GM21528 (cell line): Measurements from ENCODE around the gene DUSP3.

ENCODE experiments used
- ATAC-seq: cut with Tn5 transposase; IDR thresholded peaks from one replicate; pipeline ENCODE4 v1.9.1; 2021; ENCODE audit warnings: mild to moderate bottlenecking, moderate library complexity; ENCODE audit not compliant: unreplicated experiment, low FRiP score

DUSP3 gene

GRCh38 chr17:43737722-43738121 is 41.1 kb downstream of the DUSP3 start:
- ATAC-seq = no peak

GRCh38 chr17:43736389-43736788 is 42.4 kb downstream of the DUSP3 start:
- no peak for ATAC-seq

GRCh38 chr17:43734376-43734775 is 44.4 kb downstream of the DUSP3 start:
- no peak for ATAC-seq

DNA sequence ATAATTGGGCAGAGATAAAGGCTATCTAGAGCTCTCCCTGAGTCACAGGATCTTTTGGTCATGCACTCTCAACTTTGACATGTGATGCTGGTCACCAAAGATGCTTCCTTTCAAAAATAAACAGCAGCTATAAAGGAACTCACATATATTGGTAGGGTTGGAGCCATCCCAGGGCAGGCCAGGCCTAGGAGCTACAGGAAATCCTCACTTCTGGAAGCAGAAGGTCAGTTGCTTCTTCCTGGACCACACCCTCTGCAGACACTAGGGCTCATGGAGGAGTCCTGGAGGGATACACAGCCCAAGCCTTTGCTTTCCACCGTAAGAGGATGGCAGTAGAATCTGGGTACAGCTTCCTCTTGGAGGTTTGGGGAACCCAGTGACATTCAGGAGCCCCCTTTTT is 44.8 kb downstream of the DUSP3 start:
- no peak for ATAC-seq

DNA sequence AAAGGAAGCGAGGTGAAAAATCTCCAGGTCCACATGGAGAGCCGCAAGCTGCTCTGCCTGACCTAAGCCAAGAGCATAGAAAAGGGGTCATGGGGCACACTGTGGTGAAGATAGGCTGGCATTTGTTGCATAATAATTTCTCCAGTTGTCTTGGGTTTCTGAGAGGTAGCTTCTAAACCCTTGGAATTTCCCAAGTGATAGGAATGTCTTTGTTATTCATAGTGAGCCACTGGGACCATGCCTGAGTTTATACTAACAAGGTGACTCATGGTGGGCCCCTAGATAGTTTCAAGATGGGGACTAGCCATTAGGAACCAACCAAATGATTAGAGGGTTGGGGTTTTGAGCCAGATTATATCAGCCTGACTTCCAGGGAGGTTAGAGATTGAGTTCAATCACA is 45.8 kb downstream of the DUSP3 start:
- no peak for ATAC-seq

DNA sequence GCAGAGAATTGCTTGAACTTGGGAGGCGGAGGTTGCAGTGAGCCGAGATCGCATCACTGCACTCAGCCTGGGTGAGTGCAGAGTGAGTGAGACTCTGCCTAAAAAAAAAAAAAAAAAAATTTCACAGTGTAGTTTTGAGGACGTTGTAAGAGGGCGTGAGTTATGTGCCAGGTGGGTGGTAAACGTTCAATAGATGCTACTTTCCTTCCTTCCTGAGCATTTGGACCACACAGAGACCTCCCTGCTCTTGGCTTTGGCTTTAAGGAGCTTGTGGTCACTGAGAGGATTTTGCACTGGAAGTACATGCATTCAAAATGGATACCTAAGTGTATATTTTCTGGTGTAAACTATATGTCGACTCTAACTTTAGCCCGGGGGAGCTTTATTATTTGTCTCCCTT is 50.7 kb downstream of the DUSP3 start:
- ATAC-seq = no peak

DNA sequence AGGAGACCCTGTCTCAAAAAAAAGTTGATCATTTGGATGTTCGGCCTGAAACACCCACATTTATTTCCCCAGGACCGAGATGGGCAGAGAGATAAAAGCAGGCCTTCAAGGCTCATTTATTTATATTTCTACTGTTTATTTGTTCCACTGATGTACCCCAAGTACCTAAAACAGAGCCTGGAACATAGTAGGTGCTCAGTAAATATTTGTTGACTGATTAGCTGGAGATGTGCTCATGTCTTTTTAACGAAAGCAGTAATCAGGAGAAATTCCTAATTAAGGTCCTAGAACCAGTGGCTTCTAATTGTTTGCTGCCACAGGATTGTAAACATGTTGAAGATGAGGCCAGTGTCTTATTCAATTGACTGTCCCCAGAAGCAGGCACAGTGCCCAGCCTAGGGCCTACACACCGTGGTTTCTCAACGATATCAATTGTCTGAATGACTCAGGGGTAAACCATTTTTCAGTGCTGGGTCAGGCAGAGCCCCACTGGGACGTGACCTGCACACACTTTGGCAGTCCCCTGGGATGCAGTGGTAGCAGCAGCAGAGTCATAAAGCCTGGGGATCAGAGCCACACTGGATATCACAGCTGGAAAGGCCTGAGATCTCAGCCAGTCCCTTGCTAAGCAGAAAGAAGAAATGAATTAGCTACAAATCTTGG is 54.9 kb downstream of the DUSP3 start:
- no peak for ATAC-seq

- ATAC-seq = no peak
These were observed 55.7 kb downstream of the DUSP3 start for GRCh38 chr17:43722870-43723665.

GRCh38 chr17:43722269-43722619 is 56.5 kb downstream of the DUSP3 start:
- no peak for ATAC-seq

DNA sequence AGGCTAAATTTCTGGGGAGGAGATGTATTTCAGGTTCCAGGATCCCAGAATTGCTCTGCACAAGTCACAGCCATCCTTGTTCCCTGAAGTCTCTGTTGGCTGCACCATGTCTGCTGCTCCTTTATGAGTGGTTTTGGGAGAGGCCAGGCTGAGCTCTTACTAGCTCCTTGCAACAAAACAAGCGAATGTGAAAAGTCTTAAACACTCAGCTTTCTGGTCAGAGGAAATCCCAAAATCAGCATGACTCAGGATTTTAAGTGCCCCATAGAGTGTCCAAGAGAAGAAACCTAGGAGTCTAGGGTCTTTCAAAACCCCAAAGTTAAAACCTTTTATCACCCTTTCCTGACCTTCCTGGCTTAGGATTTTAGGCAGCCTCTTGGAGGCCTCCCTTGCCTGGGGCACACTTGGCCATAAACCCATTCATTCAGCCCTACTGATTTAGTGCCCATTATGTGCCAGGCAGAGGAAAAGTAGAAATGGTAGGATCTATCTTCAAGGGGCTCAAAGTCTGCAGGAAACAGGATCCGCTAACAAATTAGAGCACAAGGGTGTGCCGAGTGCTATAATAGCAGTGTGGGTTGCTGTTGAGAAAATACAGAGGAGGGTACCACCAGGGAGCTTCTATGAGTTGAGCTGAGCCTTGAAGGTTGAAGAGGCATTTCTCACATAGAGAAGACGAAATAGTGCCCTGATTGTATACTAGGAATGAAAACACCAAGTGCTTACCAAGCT is 57.1 kb downstream of the DUSP3 start:
- no peak for ATAC-seq

DNA sequence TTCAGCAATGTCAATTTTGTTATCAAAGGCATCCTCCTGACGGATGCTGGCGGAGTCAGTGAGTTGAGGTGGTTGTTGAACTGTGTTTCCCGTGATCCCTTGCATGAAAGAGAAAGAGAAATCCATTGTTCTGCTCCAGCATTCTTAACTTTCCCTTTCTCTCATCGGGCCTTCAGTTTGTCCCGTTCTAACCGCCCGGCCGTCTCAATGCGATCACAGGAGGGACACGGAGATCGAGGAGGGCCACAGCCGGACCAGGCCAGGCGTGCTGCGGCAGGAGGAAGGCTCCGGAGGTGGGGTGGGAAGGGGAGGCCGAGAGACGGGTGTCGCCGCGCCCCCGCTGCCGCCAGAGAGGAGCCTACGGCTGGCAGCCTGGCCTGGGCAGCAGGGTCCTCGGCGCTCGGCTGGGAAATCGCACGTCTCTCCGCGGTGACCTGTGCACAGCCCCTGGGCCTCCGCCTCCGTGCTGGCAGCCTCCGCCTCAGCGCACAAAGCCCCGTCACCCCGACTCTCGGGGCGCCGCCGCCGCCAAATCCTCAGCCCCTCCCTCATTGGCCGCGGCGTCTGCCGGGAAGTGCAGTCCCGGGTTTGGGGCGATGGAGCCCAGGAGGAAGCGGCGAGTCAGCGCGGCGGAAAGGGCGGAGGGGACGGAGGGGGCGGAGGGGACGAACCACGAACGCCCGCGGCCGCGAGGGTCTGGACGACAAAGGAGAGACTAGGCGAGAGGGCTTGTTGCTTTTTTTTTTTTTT is 58.3 kb downstream of the DUSP3 start:
- no peak for ATAC-seq

- no peak for ATAC-seq
These were observed 59.2 kb downstream of the DUSP3 start for GRCh38 chr17:43719578-43719977.

DNA sequence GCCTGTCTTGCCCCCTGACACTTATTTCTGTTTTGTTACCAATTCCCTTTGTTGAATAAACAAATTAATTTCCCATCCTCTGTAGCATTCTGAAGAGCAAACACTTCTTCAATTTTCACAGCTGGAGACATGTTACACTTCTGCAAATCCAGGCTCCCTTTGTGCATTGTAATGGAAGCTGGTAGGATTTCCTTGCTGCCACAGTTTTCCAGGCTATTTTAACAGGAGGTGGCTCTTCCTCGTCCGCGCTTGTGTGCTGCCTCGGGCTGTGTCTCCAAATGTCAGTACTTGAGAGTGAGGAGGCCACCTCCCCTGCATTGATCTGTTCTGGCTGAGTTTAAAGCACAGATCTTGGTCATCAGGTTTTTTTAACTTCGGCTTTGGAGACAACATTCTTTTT is 60.2 kb downstream of the DUSP3 start:
- no peak for ATAC-seq

GRCh38 chr17:43717913-43718312 is 60.9 kb downstream of the DUSP3 start:
- no peak for ATAC-seq
